ENCODE results near the gene PAK2. TPM values are rescaled to one million over a fixed set of nuclear protein-coding genes. Genes with fewer than 3 reads are reported as not detected.

Gene PAK2
- total RNA-seq, result 36.5 and 52.1 TPM in 2 replicates

- H3K4me3 ChIP-seq (ENCODE audit: low read depth, low read length), result peak within 1 kb of the TSS; percentile 93
- DNase-seq (ENCODE audit: low read depth), result no peak
- TF ChIP-seq CTCF (conservative IDR thresholded peaks at IDR 0.05; ENCODE audit: low read depth, low read length), result no peak
These were observed at the start of gene PAK2 for GRCh38 chr3:196739671-196740480. TSS of gene PAK2 (plus strand) at chr3:196739857. CDS start at chr3:196782647, 42,790 bp downstream.

GRCh38 chr3:196689941-196690660 lies 49.6 kb upstream of the PAK2 start:
- DNase-seq (ENCODE audit: low read depth), result no peak
- no peak overlapping the region for H3K4me3 ChIP-seq (ENCODE audit: low read depth, low read length)
- no peak for TF ChIP-seq CTCF (conservative IDR thresholded peaks at IDR 0.05; ENCODE audit: low read depth, low read length)

GRCh38 chr3:196691386-196691785 lies 48.3 kb upstream of the PAK2 start:
- no peak overlapping the region for H3K4me3 ChIP-seq (ENCODE audit: low read depth, low read length)
- DNase-seq (ENCODE audit: low read depth), result no peak
- TF ChIP-seq CTCF (conservative IDR thresholded peaks at IDR 0.05; ENCODE audit: low read depth, low read length), result no peak

- peak; percentile 17 for TF ChIP-seq CTCF (conservative IDR thresholded peaks at IDR 0.05; ENCODE audit: low read depth, low read length)
- H3K4me3 ChIP-seq (ENCODE audit: low read depth, low read length), result no peak overlapping the region
- DNase-seq (ENCODE audit: low read depth), result no peak
These were observed 45.4 kb upstream of the PAK2 start for GRCh38 chr3:196694202-196694638.

GRCh38 chr3:196694941-196695848 lies 44.5 kb upstream of the PAK2 start:
- TF ChIP-seq CTCF (conservative IDR thresholded peaks at IDR 0.05; ENCODE audit: low read depth, low read length), result no peak
- DNase-seq (ENCODE audit: low read depth), result no peak
- no peak overlapping the region for H3K4me3 ChIP-seq (ENCODE audit: low read depth, low read length)

GRCh38 chr3:196695849-196696226 lies 43.8 kb upstream of the PAK2 start:
- DNase-seq (ENCODE audit: low read depth), result no peak
- no peak overlapping the region for H3K4me3 ChIP-seq (ENCODE audit: low read depth, low read length)
- TF ChIP-seq CTCF (conservative IDR thresholded peaks at IDR 0.05; ENCODE audit: low read depth, low read length), result no peak

Data from epithelial cell of proximal tubule (primary cell).